ENCODE results near the gene ARHGAP23. TPM values are rescaled to one million over a fixed set of nuclear protein-coding genes. Genes with fewer than 3 reads are reported as not detected.

ARHGAP23 gene
- total and polyA plus RNA-seq, 2 donors (not counting 3 experiments of a cell fraction or from before 2014, with no cell fraction given): 25.4 to 190 TPM

DNA sequence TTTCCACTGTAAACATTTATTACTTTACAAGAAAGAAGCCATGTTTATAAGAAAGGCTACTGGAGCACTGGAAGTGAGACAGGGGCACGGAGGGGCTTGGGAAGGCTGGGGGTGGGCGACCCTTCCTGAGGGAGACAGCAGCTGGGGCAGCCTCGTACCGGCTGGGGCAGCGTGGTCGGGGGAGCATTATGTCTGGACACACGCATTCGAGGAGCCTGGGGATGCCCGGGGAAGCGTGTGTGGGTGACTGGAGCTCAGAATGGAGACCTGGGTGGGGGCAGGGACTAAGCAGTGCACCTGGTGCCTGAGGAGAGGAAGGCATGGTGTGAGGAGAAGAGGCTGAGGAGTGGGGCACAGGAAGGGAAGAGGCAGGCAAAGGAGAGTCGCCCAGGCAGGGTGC is 113.0 kb downstream of the ARHGAP23 start:
- no TSS peak for BruUV-seq (replicated peaks)
- POLR2A ChIA-PET: no interaction called here

More for the DNA sequence above, 113.0 kb downstream of the ARHGAP23 start:
- no peak for DNase-seq (ENCODE audit: low read depth, low spot score)
- Histone ChIP-seq H3K4me2 (ENCODE audit: insufficient read depth, low read length) (no peak overlapping the region), H3K4me3 (replicated peaks in 1 of 3; ENCODE audit: insufficient read depth in 1 of 3, low read depth in 1 of 3, low read length in 3 of 3) (no peak overlapping the region), H3K9me1 (replicated peaks; ENCODE audit: control insufficient read depth, extremely low read depth, insufficient read depth, low read length) (no peaks in the 10 kb centered on the region), H3K9ac (replicated peaks; ENCODE audit: extremely low read depth, insufficient read depth, low read length) (no peak overlapping the region), H3K4me1 (ENCODE audit: control insufficient read depth, extremely low read depth, insufficient read depth, low read length) (no peaks in the 10 kb centered on the region), H4K20me1 (replicated peaks; ENCODE audit: control insufficient read depth, extremely low read depth, insufficient read depth, low read length) (no peaks in the 10 kb centered on the region), H3K27me3 (ENCODE audit: control insufficient read depth in 2 of 2, insufficient read depth in 2 of 2, low read length in 2 of 2) (no peaks in the 10 kb centered on the region), H3K9me3 (replicated peaks; ENCODE audit: control insufficient read depth, insufficient read depth, low read length) (no peaks in the 10 kb centered on the region), H3K36me3 (ENCODE audit: control insufficient read depth in 2 of 2, extremely low read depth in 1 of 2, insufficient read depth in 2 of 2, low read length in 2 of 2) (no peaks in the 10 kb centered on the region), H3K79me2 (ENCODE audit: control insufficient read depth, insufficient read depth, low read length) (no peaks in the 10 kb centered on the region), H3K27ac (ENCODE audit: insufficient read depth, low read depth, low read length) (no peak overlapping the region), H2AFZ (ENCODE audit: low read depth, low read length) (no peak overlapping the region)
- intact Hi-C loops (cut with micrococcal nuclease) (no loop called here), dilution Hi-C loops (cut with MboI; ENCODE audit: extremely low pct_ligation_motif_present, low sequenced_read_pairs) (no loop called here)
- CTCF ChIA-PET: interaction anchor here (1.6 to 4.9 kb wide), 3 partner anchors 14 to 122 kb away, joined by 4 to 36 read pairs (median 5); no protein-coding TSS in a partner anchor
- FAIRE-seq: no peak
- TF ChIP-seq FOS (IDR thresholded peaks at IDR 0.05; ENCODE audit: borderline replicate concordance, insufficient read depth, low read length): no peak
- TF ChIP-seq, protein P1, sequence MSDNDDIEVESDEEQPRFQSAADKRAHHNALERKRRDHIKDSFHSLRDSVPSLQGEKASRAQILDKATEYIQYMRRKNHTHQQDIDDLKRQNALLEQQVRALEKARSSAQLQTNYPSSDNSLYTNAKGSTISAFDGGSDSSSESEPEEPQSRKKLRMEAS (IDR thresholded peaks at IDR 0.05; ENCODE audit: insufficient read depth, insufficient read length): no peak
- no peak for TF ChIP-seq MYC (IDR thresholded peaks at IDR 0.05; ENCODE audit: low read depth, low read length)
- no peak for TF ChIP-seq GATA2 (IDR thresholded peaks at IDR 0.05; ENCODE audit: insufficient read depth, insufficient read length, low read depth, low read length)
- TF ChIP-seq POLR2AphosphoS5 (IDR thresholded peaks at IDR 0.05; ENCODE audit: insufficient read depth, low read depth, low read length): no peak
- TF ChIP-seq POLR2A (IDR thresholded peaks at IDR 0.05; ENCODE audit: low read depth, low read length): no peak
- TF ChIP-seq, protein P2, sequence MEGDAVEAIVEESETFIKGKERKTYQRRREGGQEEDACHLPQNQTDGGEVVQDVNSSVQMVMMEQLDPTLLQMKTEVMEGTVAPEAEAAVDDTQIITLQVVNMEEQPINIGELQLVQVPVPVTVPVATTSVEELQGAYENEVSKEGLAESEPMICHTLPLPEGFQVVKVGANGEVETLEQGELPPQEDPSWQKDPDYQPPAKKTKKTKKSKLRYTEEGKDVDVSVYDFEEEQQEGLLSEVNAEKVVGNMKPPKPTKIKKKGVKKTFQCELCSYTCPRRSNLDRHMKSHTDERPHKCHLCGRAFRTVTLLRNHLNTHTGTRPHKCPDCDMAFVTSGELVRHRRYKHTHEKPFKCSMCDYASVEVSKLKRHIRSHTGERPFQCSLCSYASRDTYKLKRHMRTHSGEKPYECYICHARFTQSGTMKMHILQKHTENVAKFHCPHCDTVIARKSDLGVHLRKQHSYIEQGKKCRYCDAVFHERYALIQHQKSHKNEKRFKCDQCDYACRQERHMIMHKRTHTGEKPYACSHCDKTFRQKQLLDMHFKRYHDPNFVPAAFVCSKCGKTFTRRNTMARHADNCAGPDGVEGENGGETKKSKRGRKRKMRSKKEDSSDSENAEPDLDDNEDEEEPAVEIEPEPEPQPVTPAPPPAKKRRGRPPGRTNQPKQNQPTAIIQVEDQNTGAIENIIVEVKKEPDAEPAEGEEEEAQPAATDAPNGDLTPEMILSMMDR (IDR thresholded peaks at IDR 0.05; ENCODE audit: extremely low read depth in 1 of 2, insufficient read depth in 1 of 2, low read depth in 1 of 2, low read length in 2 of 2): no peak
- TF ChIP-seq EZH2 (IDR thresholded peaks at IDR 0.05; ENCODE audit: borderline replicate concordance, low read depth, low read length, severe bottlenecking): no peak
- TF ChIP-seq JUN (IDR thresholded peaks at IDR 0.05; ENCODE audit: borderline replicate concordance, insufficient read depth, insufficient read length, low read depth): no peak
